CD4-positive, alpha-beta memory T cell (primary cell): Measurements from ENCODE around the gene FLCN. TPM values are rescaled to one million over a fixed set of nuclear protein-coding genes. Genes with fewer than 3 reads are reported as not detected.

Experiments
- CTCF ChIA-PET: fragments of 350-600 bp; sonication (Branson Sonifier 250); formaldehyde crosslinking; loops from one replicate; lab custom pipeline; 2021; ENCODE audit warnings: inconsistent platforms; ENCODE audit not compliant: partially characterized antibody; lab: Charles Lee
- POLR2A ChIA-PET: fragments of 350-600 bp; sonication (Branson Sonifier 250); formaldehyde crosslinking; loops from one replicate; lab custom pipeline; 2021; ENCODE audit not compliant: partially characterized antibody; lab: Charles Lee
- DNase-seq, 5 donors: peaks; one replicate each; pipeline versions ENCODE4 v3.0.0 to v3.0.0-alpha.2; 2020 to 2022; ENCODE audit warnings: mixed read lengths in 1 of 5
- H3K27ac ChIP-seq: one replicate; pipeline ENCODE4 v1.7.0; 2013; ENCODE audit warnings: low read depth, low read length
- H3K27me3 ChIP-seq: 2 replicates; pipeline ENCODE4 v1.7.0; 2013; ENCODE audit warnings: mild to moderate bottlenecking, low read length, moderate library complexity; ENCODE audit not compliant: insufficient read depth
- H3K36me3 ChIP-seq: 2 replicates; pipeline ENCODE4 v1.7.0; 2013; ENCODE audit warnings: mild to moderate bottlenecking, low read length, moderate library complexity; ENCODE audit not compliant: insufficient read depth
- H3K4me1 ChIP-seq: 2 replicates; pipeline ENCODE4 v1.7.0; 2013; ENCODE audit warnings: mild to moderate bottlenecking, low read length, moderate library complexity; ENCODE audit not compliant: insufficient read depth
- H3K4me3 ChIP-seq, 2 donors: one replicate each; pipeline ENCODE4 v1.7.0; 2013; ENCODE audit warnings: low read length in 2 of 2, mild to moderate bottlenecking in 1 of 2
- H3K9me3 ChIP-seq, 2 donors: one replicate each; pipeline ENCODE4 v1.7.0; 2013; ENCODE audit warnings: low read length in 2 of 2, control low read depth in 1 of 2; ENCODE audit not compliant: control insufficient read depth in 1 of 2
- H3K27ac Mint-ChIP-seq, 7 donors: one replicate each; pipeline ENCODE4 v1.8.0; 2020 to 2021; ENCODE audit warnings: mixed read lengths in 7 of 7, mild to moderate bottlenecking in 6 of 7, inconsistent platforms in 3 of 7, moderate library complexity in 3 of 7
- H3K27me3 Mint-ChIP-seq, 2 donors: one replicate each; pipeline ENCODE4 v1.8.0; 2020 to 2021; ENCODE audit warnings: mixed read lengths in 2 of 2
- H3K36me3 Mint-ChIP-seq, 2 donors: one replicate each; pipeline ENCODE4 v1.8.0; 2020 to 2021; ENCODE audit warnings: mixed read lengths in 2 of 2, inconsistent platforms in 1 of 2, mild to moderate bottlenecking in 1 of 2
- H3K4me1 Mint-ChIP-seq, 4 donors: one replicate each; pipeline ENCODE4 v1.8.0; 2020 to 2021; ENCODE audit warnings: mixed read lengths in 4 of 4, mild to moderate bottlenecking in 1 of 4
- H3K4me3 Mint-ChIP-seq, 8 donors: one replicate each; pipeline ENCODE4 v1.8.0; 2020 to 2021; ENCODE audit warnings: mixed read lengths in 8 of 8, mild to moderate bottlenecking in 7 of 8, moderate library complexity in 6 of 8, inconsistent platforms in 3 of 8
- H3K9me3 Mint-ChIP-seq, 8 donors: one replicate each; pipeline ENCODE4 v1.8.0; 2020 to 2021; ENCODE audit warnings: mixed read lengths in 8 of 8, mild to moderate bottlenecking in 5 of 8, inconsistent platforms in 3 of 8, moderate library complexity in 1 of 8
- intact Hi-C: fragments of 100-400 bp; cut with micrococcal nuclease; formaldehyde crosslinking; loops from one replicate; pipeline ENCODE4 v1.15.1; 2023
- polyA plus RNA-seq, 2 donors: library from polyadenylated mRNA; unstranded; fragments of 300-500 nt; fragmentation: Illumina TruSeq; gene quantifications; one replicate each; pipeline ENCODE4 v1.2.3, GENCODE V29; 2021
- total RNA-seq, 2 experiments: library from RNA; stranded (reverse); gene quantifications; one replicate each; pipeline ENCODE4 v1.2.3, GENCODE V29; 2021

FLCN gene
- total and polyA plus RNA-seq, 4 experiments from 2014 or later, result 2.4 to 95.0 (median 49.8) TPM

- intact Hi-C loops, result no loop called here
- POLR2A ChIA-PET, result interaction anchor here (2.6 to 4.9 kb wide), 2 partner anchors 9 to 35 kb away, joined by 11 to 30 read pairs; partner anchors contain the start of gene PLD6
- Histone ChIP-seq H3K27me3 (no peaks in the 10 kb centered on the region), H3K4me1 (peaks cover 77% of the 10 kb centered on the region), H3K9me3 (no peaks in the 10 kb centered on the region), H3K4me3 (no peak overlapping the region), H3K36me3 (peaks cover 34% of the 10 kb centered on the region), H3K27ac (peak overlapping the region; percentile 21)
- peak overlapping the region in 6 of 8 donors; percentile 13 to 64 (median 53) for H3K4me3 Mint-ChIP-seq
- no peaks in the 10 kb centered on the region for H3K27me3 Mint-ChIP-seq
- H3K4me1 Mint-ChIP-seq, result peaks cover 48 to 86% (median 61%) of the 10 kb centered on the region in 4 donors
- H3K27ac Mint-ChIP-seq, result peak overlapping the region; percentile 81 to 93 (median 91)
- peaks cover 41 to 62% of the 10 kb centered on the region in 2 donors for H3K36me3 Mint-ChIP-seq
- DNase-seq, result no peak
- CTCF ChIA-PET, result no interaction called here
- H3K9me3 Mint-ChIP-seq, result no peaks in the 10 kb centered on the region
Measured at GRCh38 chr17:17171186-17171585, 65.8 kb downstream of the FLCN start.

DNA sequence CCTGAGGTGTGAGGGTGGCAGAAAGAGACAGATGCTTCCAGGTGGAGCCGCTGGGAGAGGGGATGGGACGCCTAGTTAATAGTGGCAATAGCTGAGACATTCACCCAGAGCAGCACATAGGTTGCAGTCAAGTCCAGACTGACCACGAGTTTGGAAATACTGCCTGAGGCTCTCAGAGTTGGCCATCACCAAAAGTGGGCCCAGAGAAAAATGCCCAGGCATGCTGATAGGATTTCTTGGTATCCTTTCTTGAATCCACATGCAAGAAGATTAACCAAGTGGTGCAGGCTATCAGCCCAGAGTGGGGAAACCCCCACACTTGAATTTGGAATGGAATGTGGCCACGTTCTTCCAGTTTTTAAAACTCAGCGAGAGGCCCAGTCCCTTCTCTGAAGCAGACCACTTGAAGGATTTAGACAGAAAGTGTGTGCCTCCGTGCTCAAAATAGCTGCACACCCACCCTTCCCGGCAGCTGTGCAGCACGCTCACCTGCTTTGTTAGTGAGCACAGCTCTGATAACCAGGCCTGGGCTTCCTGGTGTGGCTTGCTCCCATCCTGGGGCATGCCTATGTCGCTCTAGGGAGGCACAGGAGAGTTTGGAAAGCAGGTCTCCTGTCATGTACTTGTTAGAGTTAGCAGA, 66.5 kb downstream of the FLCN start:
- no peaks in the 10 kb centered on the region for H3K9me3 ChIP-seq
- H3K9me3 Mint-ChIP-seq, result no peaks in the 10 kb centered on the region
- peaks cover 41 to 79% (median 54%) of the 10 kb centered on the region in 4 donors for H3K4me1 Mint-ChIP-seq
- no peaks in the 10 kb centered on the region for H3K27me3 ChIP-seq
- peak overlapping the region in 4 of 8 donors; percentile 15 to 63 (median 26) for H3K4me3 Mint-ChIP-seq
- no peak overlapping the region for H3K4me3 ChIP-seq
- no peak for DNase-seq
- peaks cover 69% of the 10 kb centered on the region for H3K4me1 ChIP-seq
- peak overlapping the region; percentile 81 to 92 (median 90) for H3K27ac Mint-ChIP-seq
- H3K27ac ChIP-seq, result no peak overlapping the region
- POLR2A ChIA-PET, result interaction anchor here (0.9 to 4.9 kb wide), 2 partner anchors 10 to 36 kb away, joined by 4 to 30 read pairs; partner anchors contain the start of gene PLD6
- no peaks in the 10 kb centered on the region for H3K27me3 Mint-ChIP-seq
- H3K36me3 Mint-ChIP-seq, result peaks cover 35 to 62% of the 10 kb centered on the region in 2 donors
- peaks cover 38% of the 10 kb centered on the region for H3K36me3 ChIP-seq
- CTCF ChIA-PET, result no interaction called here
- intact Hi-C loops, result no loop called here

DNA sequence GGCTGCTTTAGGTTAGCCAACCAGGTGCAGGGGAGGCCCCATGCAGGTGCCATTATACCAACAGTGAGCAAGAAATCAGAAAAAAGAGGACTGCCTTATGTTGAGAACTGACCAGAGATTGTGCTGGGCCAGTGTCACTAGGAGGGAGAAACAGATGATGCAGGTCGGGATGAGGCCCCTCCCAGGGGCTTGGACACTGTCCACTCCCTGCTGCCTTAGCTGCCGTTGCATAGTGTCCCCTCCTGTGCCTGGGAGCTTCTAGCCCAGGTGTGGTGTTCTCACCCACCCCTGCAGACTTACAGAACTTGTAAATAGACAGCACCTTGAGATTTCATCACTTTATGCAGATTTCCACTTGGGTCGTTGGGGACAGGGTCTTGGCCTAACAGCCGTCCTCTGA, 67.6 kb downstream of the FLCN start:
- H3K4me3 Mint-ChIP-seq, result peak overlapping the region in 1 of 8 donors; percentile 2
- H3K27me3 Mint-ChIP-seq, result no peaks in the 10 kb centered on the region
- ChIA-PET POLR2A (interaction anchor here (4.9 kb wide), 1 partner anchor 11 kb away, joined by 30 read pairs; no protein-coding TSS in a partner anchor), CTCF (no interaction called here)
- peaks cover 43 to 67% of the 10 kb centered on the region in 2 donors for H3K36me3 Mint-ChIP-seq
- peak overlapping the region in 6 of 7 donors; percentile 42 to 84 (median 64) for H3K27ac Mint-ChIP-seq
- peaks cover 38 to 68% (median 52%) of the 10 kb centered on the region in 4 donors for H3K4me1 Mint-ChIP-seq
- H3K36me3 ChIP-seq, result peaks cover 46% of the 10 kb centered on the region
- intact Hi-C loops, result no loop called here
- no peaks in the 10 kb centered on the region for H3K27me3 ChIP-seq
- no peak for DNase-seq
- no peaks in the 10 kb centered on the region for H3K9me3 ChIP-seq
- no peak overlapping the region for H3K4me3 ChIP-seq
- no peaks in the 10 kb centered on the region for H3K9me3 Mint-ChIP-seq
- peaks cover 60% of the 10 kb centered on the region for H3K4me1 ChIP-seq
- H3K27ac ChIP-seq, result no peak overlapping the region

- no peaks in the 10 kb centered on the region for H3K9me3 Mint-ChIP-seq
- H3K9me3 ChIP-seq, result no peaks in the 10 kb centered on the region
- POLR2A ChIA-PET, result interaction anchor here (0.8 to 4.9 kb wide), 3 partner anchors 12 to 48 kb away, joined by 3 to 30 read pairs (median 6); no protein-coding TSS in a partner anchor
- H3K4me1 Mint-ChIP-seq, result peaks cover 38 to 60% (median 50%) of the 10 kb centered on the region in 4 donors
- peaks cover 47% of the 10 kb centered on the region for H3K36me3 ChIP-seq
- CTCF ChIA-PET, result no interaction called here
- H3K4me3 Mint-ChIP-seq, result no peak overlapping the region
- intact Hi-C loops, result no loop called here
- H3K27me3 Mint-ChIP-seq, result no peaks in the 10 kb centered on the region
- H3K4me3 ChIP-seq, result no peak overlapping the region
- DNase-seq, result no peak
- no peak overlapping the region for H3K27ac ChIP-seq
- H3K36me3 Mint-ChIP-seq, result peaks cover 47 to 65% of the 10 kb centered on the region in 2 donors
- peaks cover 50% of the 10 kb centered on the region for H3K4me1 ChIP-seq
- peak overlapping the region in 6 of 7 donors; percentile 42 to 88 (median 69) for H3K27ac Mint-ChIP-seq
- H3K27me3 ChIP-seq, result no peaks in the 10 kb centered on the region
Measured at GRCh38 chr17:17168401-17168800, 68.6 kb downstream of the FLCN start.

DNA sequence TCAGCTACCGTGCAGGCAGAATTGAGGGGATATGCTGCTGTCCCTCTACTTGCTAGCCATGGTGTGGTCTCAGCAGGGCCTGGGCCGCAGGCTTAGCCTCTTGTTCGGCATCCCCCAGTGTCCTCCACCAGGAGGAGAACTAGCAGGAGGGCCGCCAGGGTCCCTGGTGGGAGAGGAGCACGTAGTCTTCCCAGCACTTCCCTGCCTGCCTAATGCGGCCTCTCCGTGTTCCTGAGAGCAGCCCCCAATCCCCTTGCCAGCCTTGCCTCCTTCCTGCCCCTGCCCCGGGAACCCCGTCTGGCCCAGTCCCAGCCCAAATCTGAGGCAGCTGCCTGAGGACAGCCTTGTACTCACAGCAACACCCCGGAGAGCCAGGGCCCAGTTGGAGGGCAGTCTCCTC, 69.0 kb downstream of the FLCN start:
- DNase-seq, result no peak
- Mint-ChIP-seq H3K27ac (peak overlapping the region in 3 of 7 donors; percentile 35 to 60 (median 53)), H3K4me1 (peaks cover 39 to 56% (median 48%) of the 10 kb centered on the region in 4 donors), H3K36me3 (peaks cover 50 to 68% of the 10 kb centered on the region in 2 donors), H3K4me3 (no peak overlapping the region), H3K27me3 (no peaks in the 10 kb centered on the region), H3K9me3 (no peaks in the 10 kb centered on the region)
- Histone ChIP-seq H3K27ac (no peak overlapping the region), H3K9me3 (no peaks in the 10 kb centered on the region), H3K4me1 (peaks cover 46% of the 10 kb centered on the region), H3K27me3 (no peaks in the 10 kb centered on the region), H3K36me3 (peaks cover 46% of the 10 kb centered on the region), H3K4me3 (no peak overlapping the region)
- intact Hi-C loops, result no loop called here
- CTCF ChIA-PET, result no interaction called here
- POLR2A ChIA-PET, result interaction anchor here (1.5 kb wide), 2 partner anchors 12 to 14 kb away, joined by 6 to 8 read pairs; no protein-coding TSS in a partner anchor

DNA sequence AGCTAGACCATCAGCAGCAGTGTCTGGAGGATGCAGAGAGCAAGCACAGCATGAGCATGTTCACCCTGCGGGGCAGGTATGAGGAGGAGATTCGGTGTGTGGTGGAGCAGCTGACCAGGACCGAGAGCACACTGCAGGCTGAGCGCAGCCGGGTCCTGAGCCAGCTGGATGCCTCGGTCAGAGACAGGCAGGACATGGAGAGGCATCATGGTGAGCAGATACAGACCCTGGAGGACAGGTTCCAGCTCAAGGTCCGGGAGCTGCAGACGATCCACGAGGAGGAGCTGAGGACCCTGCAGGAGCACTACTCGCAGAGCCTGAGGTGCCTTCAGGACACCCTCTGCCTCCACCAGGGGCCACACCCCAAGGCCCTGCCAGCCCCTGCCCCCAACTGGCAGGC, 69.6 kb downstream of the FLCN start:
- H3K36me3 ChIP-seq, result peaks cover 49% of the 10 kb centered on the region
- no peak overlapping the region for H3K27ac ChIP-seq
- H3K4me1 Mint-ChIP-seq, result peaks cover 37 to 52% (median 43%) of the 10 kb centered on the region in 4 donors

DNA sequence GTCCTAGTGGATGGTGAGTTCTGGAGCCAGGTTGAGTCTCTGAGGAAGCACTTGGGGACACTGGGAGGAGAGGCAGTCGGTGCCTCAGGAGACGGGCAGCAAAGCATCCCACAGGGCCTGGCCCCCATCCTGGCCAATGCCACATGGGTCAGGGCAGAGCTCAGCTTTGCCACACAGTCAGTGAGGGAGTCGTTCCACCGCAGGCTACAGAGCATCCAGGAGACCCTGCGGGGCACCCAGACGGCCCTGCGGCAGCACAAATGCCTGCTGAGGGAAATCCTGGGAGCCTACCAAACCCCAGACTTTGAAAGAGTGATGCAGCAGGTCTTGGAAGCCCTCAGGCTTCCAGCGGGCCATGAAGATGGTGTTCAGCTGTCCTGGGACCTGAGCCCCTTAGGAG, 70.5 kb downstream of the FLCN start:
- Histone ChIP-seq H3K4me1 (peaks cover 31% of the 10 kb centered on the region), H3K36me3 (peaks cover 58% of the 10 kb centered on the region), H3K27me3 (no peaks in the 10 kb centered on the region), H3K9me3 (no peaks in the 10 kb centered on the region), H3K4me3 (no peak overlapping the region), H3K27ac (no peak overlapping the region)
- no peaks in the 10 kb centered on the region for H3K27me3 Mint-ChIP-seq
- peak overlapping the region in 3 of 7 donors; percentile 9 to 63 (median 47) for H3K27ac Mint-ChIP-seq
- intact Hi-C loops, result no loop called here
- no peak for DNase-seq
- peaks cover 33 to 45% (median 37%) of the 10 kb centered on the region in 4 donors for H3K4me1 Mint-ChIP-seq
- H3K36me3 Mint-ChIP-seq, result peaks cover 47 to 69% of the 10 kb centered on the region in 2 donors
- no peak overlapping the region for H3K4me3 Mint-ChIP-seq
- POLR2A ChIA-PET, result interaction anchor here (1.4 to 1.5 kb wide), 2 partner anchors 8 to 13 kb away, joined by 3 to 8 read pairs; no protein-coding TSS in a partner anchor
- no peaks in the 10 kb centered on the region for H3K9me3 Mint-ChIP-seq
- CTCF ChIA-PET, result interaction anchor here (0.6 to 0.7 kb wide), 2 partner anchors 12 to 16 kb away, joined by 3 read pairs; no protein-coding TSS in a partner anchor

More for the DNA sequence above, 69.6 kb downstream of the FLCN start:
- Histone ChIP-seq H3K27me3 (no peaks in the 10 kb centered on the region), H3K9me3 (no peaks in the 10 kb centered on the region), H3K4me1 (peaks cover 40% of the 10 kb centered on the region), H3K4me3 (no peak overlapping the region)
- CTCF ChIA-PET, result interaction anchor here (0.7 kb wide), 1 partner anchor 11 kb away, joined by 3 read pairs; no protein-coding TSS in a partner anchor
- H3K27ac Mint-ChIP-seq, result peak overlapping the region in 5 of 7 donors; percentile 68 to 90 (median 74)
- H3K9me3 Mint-ChIP-seq, result no peaks in the 10 kb centered on the region
- no peak for DNase-seq
- H3K36me3 Mint-ChIP-seq, result peaks cover 49 to 69% of the 10 kb centered on the region in 2 donors
- no peak overlapping the region for H3K4me3 Mint-ChIP-seq
- H3K27me3 Mint-ChIP-seq, result no peaks in the 10 kb centered on the region
- intact Hi-C loops, result no loop called here
- POLR2A ChIA-PET, result interaction anchor here (0.6 to 1.5 kb wide), 4 partner anchors 12 to 41 kb away, joined by 3 to 8 read pairs (median 4); no protein-coding TSS in a partner anchor
